Measurements from ENCODE around the gene SPEF2. TPM values are rescaled to one million over a fixed set of nuclear protein-coding genes. Genes with fewer than 3 reads are reported as not detected.

Gene SPEF2
- total and polyA plus RNA-seq, 2 of the 13 experiments (the other 11 are each of a cell fraction or from before 2014, with no cell fraction given) = 1.5 to 2.3 TPM

- no peak for DNase-seq (ENCODE audit: low spot score)
- Histone ChIP-seq H3K79me2 (ENCODE audit: insufficient read depth, low read length) (no peaks in the 10 kb centered on the region), H4K20me1 (ENCODE audit: insufficient read depth, low read length) (no peaks in the 10 kb centered on the region), H3K4me3 (replicated peaks in 1 of 3; ENCODE audit: insufficient read depth in 1 of 3, low read depth in 2 of 3, low read length in 3 of 3) (no peak within 1 kb of the TSS), H3K9me3 (ENCODE audit: low read length) (no peaks in the 10 kb centered on the region), H2AFZ (ENCODE audit: low read length) (no peak within 1 kb of the TSS), H3K4me1 (ENCODE audit: insufficient read depth, low read length) (no peaks in the 10 kb centered on the region), H3K4me2 (ENCODE audit: low read depth, low read length) (no peak within 1 kb of the TSS), H3K36me3 (replicated peaks in 1 of 2; ENCODE audit: control insufficient read depth in 1 of 2, insufficient read depth in 2 of 2, low read length in 2 of 2) (no peaks in the 10 kb centered on the region), H3K9ac (ENCODE audit: insufficient read depth, low read depth, low read length) (no peak within 1 kb of the TSS), H3K27me3 (ENCODE audit: control insufficient read depth in 1 of 2, insufficient read depth in 2 of 2, low read length in 2 of 2) (no peaks in the 10 kb centered on the region), H3K27ac (ENCODE audit: extremely low read length, insufficient read depth, low read length) (no peak within 1 kb of the TSS)
- TF ChIP-seq PRDM10 (CRISPR knock-in tag; IDR thresholded peaks at IDR 0.05; ENCODE audit: low read depth) (no peak), ZNF12 (CRISPR knock-in tag; IDR thresholded peaks at IDR 0.05) (0 out of 2 replicates have a peak, but pooled peaks have one; percentile 40), ZNF800 (CRISPR knock-in tag; IDR thresholded peaks at IDR 0.05) (no peak), TRIM22 (IDR thresholded peaks at IDR 0.05) (no peak)
- intact Hi-C loops (cut with micrococcal nuclease; ENCODE audit: unreplicated experiment) (no loop called here), in situ Hi-C loops (cut with HindIII; ENCODE audit: extremely low pct_ligation_motif_present, low pct_unique_long_range_greater_than_20kb) (no loop called here)
- ATAC-seq = no peak
- ChIA-PET CTCF (ENCODE audit: low intra/inter-chr PET ratio, low total read pairs) (no interaction called here), POLR2A (no interaction called here)
- no TSS peak for BruUV-seq (replicated peaks)
- FAIRE-seq = no peak
- 0% methylated on average over 1 of the region's 1 CpG for WGBS (ENCODE audit: low lambda C conversion rate)
Measured at GRCh38 chr5:35856765-35857351, 239.2 kb downstream of the SPEF2 start, which contains the start of gene IL7R. Gene IL7R (plus strand): TSS chr5:35856891. CDS start chr5:35856978, 87 bp downstream.
